IMR-90 (cell line): ENCODE results near the gene AMN.

Experiments used
- BHLHE40 ChIP-seq: fragments of 150-350 bp; IDR thresholded peaks from 2 replicates; pipeline ENCODE4 v1.6.1; 2016; ENCODE audit warnings: mild to moderate bottlenecking, low read depth, low read length
- CHD1 ChIP-seq: IDR thresholded peaks from 2 replicates; pipeline ENCODE4 v1.6.1; 2012; ENCODE audit warnings: low read depth, low read length, improper control_type of control experiment
- MXI1 ChIP-seq: IDR thresholded peaks from 2 replicates; pipeline ENCODE4 v1.6.1; 2012; ENCODE audit warnings: low read depth, mild to moderate bottlenecking, low read length, moderate library complexity, borderline replicate concordance
- POLR2A ChIP-seq: IDR thresholded peaks from 2 replicates; pipeline ENCODE4 v1.6.1; 2012; ENCODE audit warnings: mild to moderate bottlenecking, low read depth, low read length
- RAD21 ChIP-seq: IDR thresholded peaks from 2 replicates; pipeline ENCODE4 v1.6.1; 2012; ENCODE audit warnings: low read length, improper control_type of control experiment
- TF ChIP-seq, protein P1 (sequence below): conservative IDR thresholded peaks from 2 replicates; pipeline ENCODE4 v1.5.1; 2012; ENCODE audit warnings: mild to moderate bottlenecking, low read depth, low read length, improper control_type of control experiment

DNA sequence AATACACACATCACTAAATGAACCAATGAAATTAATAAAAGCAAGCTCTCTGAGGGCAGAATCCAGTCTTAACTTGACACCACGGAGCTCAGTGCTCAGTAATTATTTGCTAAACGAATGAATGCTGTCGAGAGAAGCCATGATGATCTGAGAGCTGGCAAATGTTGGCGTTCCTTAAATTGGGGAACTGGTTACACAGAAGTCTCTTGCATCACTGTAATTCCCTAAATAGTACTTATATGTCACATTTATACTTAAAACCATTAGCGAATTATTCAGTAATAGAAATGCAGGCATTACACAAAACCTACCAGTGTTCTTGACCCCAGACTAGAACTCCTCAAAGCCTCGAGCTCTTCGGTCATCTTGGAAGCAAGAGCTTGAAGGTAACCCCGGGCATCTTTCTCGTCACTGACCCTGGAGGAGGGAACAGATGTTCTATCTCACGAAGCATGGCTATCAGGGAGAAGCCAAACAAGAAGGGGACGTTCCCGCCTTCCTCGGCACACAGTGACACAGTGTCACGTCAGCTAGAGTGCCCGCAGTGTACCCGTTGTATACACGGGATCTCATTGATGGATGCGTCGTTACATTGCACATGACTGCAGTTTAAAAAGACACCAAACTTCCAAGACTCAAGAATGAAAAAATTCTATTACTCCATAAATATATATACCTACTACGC, 43.6 kb downstream of the AMN start:
- TF ChIP-seq, protein P1, sequence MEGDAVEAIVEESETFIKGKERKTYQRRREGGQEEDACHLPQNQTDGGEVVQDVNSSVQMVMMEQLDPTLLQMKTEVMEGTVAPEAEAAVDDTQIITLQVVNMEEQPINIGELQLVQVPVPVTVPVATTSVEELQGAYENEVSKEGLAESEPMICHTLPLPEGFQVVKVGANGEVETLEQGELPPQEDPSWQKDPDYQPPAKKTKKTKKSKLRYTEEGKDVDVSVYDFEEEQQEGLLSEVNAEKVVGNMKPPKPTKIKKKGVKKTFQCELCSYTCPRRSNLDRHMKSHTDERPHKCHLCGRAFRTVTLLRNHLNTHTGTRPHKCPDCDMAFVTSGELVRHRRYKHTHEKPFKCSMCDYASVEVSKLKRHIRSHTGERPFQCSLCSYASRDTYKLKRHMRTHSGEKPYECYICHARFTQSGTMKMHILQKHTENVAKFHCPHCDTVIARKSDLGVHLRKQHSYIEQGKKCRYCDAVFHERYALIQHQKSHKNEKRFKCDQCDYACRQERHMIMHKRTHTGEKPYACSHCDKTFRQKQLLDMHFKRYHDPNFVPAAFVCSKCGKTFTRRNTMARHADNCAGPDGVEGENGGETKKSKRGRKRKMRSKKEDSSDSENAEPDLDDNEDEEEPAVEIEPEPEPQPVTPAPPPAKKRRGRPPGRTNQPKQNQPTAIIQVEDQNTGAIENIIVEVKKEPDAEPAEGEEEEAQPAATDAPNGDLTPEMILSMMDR = no peak
- TF ChIP-seq CHD1 (no peak), POLR2A (no peak), RAD21 (no peak), BHLHE40 (no peak), MXI1 (no peak)
